ENCODE measurements around the gene RASGRP1. TPM values are rescaled to one million over a fixed set of nuclear protein-coding genes. Genes with fewer than 3 reads are reported as not detected.
"Not testable (repeated sequence)": the region's sequence is repeated elsewhere in the genome, so short reads cannot be mapped to it uniquely, and the experiment has no call there.

The RASGRP1 gene
- total RNA-seq, 1 donor from 2014 or later = 1.6 TPM

- DNase-seq (ENCODE audit: low read depth, low spot score) = no peak
- H3K9me3 Mint-ChIP-seq = peaks cover 7% of the 10 kb centered on the region
- H3K27me3 Mint-ChIP-seq (ENCODE audit: low read depth) = no peaks in the 10 kb centered on the region
- H3K27ac Mint-ChIP-seq (ENCODE audit: unreplicated experiment) = peak overlapping the region; percentile 79
- peaks cover under 1% of the 10 kb centered on the region for H3K36me3 Mint-ChIP-seq (ENCODE audit: low read depth)
- peak overlapping the region; percentile 12 for H3K4me3 Mint-ChIP-seq
- TF ChIP-seq, protein P1, sequence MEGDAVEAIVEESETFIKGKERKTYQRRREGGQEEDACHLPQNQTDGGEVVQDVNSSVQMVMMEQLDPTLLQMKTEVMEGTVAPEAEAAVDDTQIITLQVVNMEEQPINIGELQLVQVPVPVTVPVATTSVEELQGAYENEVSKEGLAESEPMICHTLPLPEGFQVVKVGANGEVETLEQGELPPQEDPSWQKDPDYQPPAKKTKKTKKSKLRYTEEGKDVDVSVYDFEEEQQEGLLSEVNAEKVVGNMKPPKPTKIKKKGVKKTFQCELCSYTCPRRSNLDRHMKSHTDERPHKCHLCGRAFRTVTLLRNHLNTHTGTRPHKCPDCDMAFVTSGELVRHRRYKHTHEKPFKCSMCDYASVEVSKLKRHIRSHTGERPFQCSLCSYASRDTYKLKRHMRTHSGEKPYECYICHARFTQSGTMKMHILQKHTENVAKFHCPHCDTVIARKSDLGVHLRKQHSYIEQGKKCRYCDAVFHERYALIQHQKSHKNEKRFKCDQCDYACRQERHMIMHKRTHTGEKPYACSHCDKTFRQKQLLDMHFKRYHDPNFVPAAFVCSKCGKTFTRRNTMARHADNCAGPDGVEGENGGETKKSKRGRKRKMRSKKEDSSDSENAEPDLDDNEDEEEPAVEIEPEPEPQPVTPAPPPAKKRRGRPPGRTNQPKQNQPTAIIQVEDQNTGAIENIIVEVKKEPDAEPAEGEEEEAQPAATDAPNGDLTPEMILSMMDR (conservative IDR thresholded peaks at IDR 0.05) = no peak
- H3K4me1 Mint-ChIP-seq = peaks cover 23% of the 10 kb centered on the region
Measured at GRCh38 chr15:38588672-38589071, 24.1 kb upstream of the RASGRP1 start.

GRCh38 chr15:38587214-38587613 is 22.6 kb upstream of the RASGRP1 start:
- peaks cover 5% of the 10 kb centered on the region for H3K36me3 Mint-ChIP-seq (ENCODE audit: low read depth)
- peaks cover 23% of the 10 kb centered on the region for H3K4me1 Mint-ChIP-seq

DNA sequence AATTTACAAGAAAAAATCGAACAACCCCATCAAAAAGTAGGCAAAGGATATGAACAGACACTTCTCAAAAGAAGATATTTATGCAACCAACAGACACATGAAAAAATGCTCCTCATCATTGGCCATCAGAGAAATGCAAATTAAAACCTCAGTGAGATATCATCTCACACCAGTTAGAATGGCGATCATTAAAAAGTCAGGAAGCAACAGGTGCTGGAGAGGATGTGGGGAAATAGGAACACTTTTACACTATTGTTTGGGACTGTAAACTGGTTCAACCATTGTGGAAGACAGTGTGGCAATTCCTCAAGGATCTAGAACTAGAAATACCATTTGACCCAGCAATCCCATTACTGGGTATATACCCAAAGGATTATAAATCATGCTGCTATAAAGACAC is 21.4 kb upstream of the RASGRP1 start:
- not testable (repeated sequence) for DNase-seq (ENCODE audit: low read depth, low spot score); H3K27ac Mint-ChIP-seq (ENCODE audit: unreplicated experiment); H3K4me3 Mint-ChIP-seq; H3K36me3 Mint-ChIP-seq (ENCODE audit: low read depth); H3K27me3 Mint-ChIP-seq (ENCODE audit: low read depth); H3K9me3 Mint-ChIP-seq
- peaks cover 23% of the 10 kb centered on the region for H3K4me1 Mint-ChIP-seq

More at GRCh38 chr15:38587214-38587613, 22.6 kb upstream of the RASGRP1 start:
- peaks cover 7% of the 10 kb centered on the region for H3K9me3 Mint-ChIP-seq
- no peak for DNase-seq (ENCODE audit: low read depth, low spot score)
- TF ChIP-seq, protein P1 (conservative IDR thresholded peaks at IDR 0.05) = no peak
- no peak overlapping the region for H3K27ac Mint-ChIP-seq (ENCODE audit: unreplicated experiment)
- H3K27me3 Mint-ChIP-seq (ENCODE audit: low read depth) = no peaks in the 10 kb centered on the region
- no peak overlapping the region for H3K4me3 Mint-ChIP-seq

GRCh38 chr15:38578626-38579025 is 14.0 kb upstream of the RASGRP1 start:
- Mint-ChIP-seq H3K4me3 (no peak overlapping the region), H3K27me3 (ENCODE audit: low read depth) (no peaks in the 10 kb centered on the region), H3K4me1 (no peaks in the 10 kb centered on the region), H3K36me3 (ENCODE audit: low read depth) (peaks cover 4% of the 10 kb centered on the region), H3K9me3 (no peaks in the 10 kb centered on the region), H3K27ac (ENCODE audit: unreplicated experiment) (no peak overlapping the region)
- DNase-seq (ENCODE audit: low read depth, low spot score) = no peak
- TF ChIP-seq, protein P1 (conservative IDR thresholded peaks at IDR 0.05) = no peak

- TF ChIP-seq, protein P1 (conservative IDR thresholded peaks at IDR 0.05) = no peak
- Mint-ChIP-seq H3K27me3 (ENCODE audit: low read depth) (no peaks in the 10 kb centered on the region), H3K4me1 (no peaks in the 10 kb centered on the region), H3K27ac (ENCODE audit: unreplicated experiment) (no peak overlapping the region), H3K9me3 (no peaks in the 10 kb centered on the region), H3K4me3 (no peak overlapping the region), H3K36me3 (ENCODE audit: low read depth) (no peaks in the 10 kb centered on the region)
- no peak for DNase-seq (ENCODE audit: low read depth, low spot score)
Measured at GRCh38 chr15:38577424-38577987, 12.9 kb upstream of the RASGRP1 start.

- Mint-ChIP-seq H3K27me3 (ENCODE audit: low read depth) (no peaks in the 10 kb centered on the region), H3K9me3 (no peaks in the 10 kb centered on the region), H3K4me3 (no peak overlapping the region), H3K36me3 (ENCODE audit: low read depth) (peaks cover 2% of the 10 kb centered on the region), H3K27ac (ENCODE audit: unreplicated experiment) (no peak overlapping the region), H3K4me1 (no peaks in the 10 kb centered on the region)
- DNase-seq (ENCODE audit: low read depth, low spot score) = no peak
- TF ChIP-seq, protein P1 (conservative IDR thresholded peaks at IDR 0.05) = no peak
Measured at GRCh38 chr15:38576837-38577236, 12.2 kb upstream of the RASGRP1 start.
